K562 (cell line): Measurements from ENCODE around the gene ANKRD65. TPM values are rescaled to one million over a fixed set of nuclear protein-coding genes. Genes with fewer than 3 reads are reported as not detected.

Experiments used
- ATAC-seq: fragments of 200-7000 bp; cut with Tn5 transposase; 3 replicates; pipeline ENCODE4 v1.9.1; 2020; ENCODE audit warnings: moderate library complexity
- BruUV-seq: library from RNA; stranded (reverse); fragments of 400-500 nt; replicated peaks from 2 replicates; lab custom pipeline; 2021; lab: Mats Ljungman, UMichigan
- CTCF ChIA-PET: fragments of 300-600 bp; formaldehyde crosslinking; extraction: SDS; loops from one replicate; lab custom pipeline; 2021; ENCODE audit warnings: low intra/inter-chr PET ratio; lab: Yijun Ruan, JAX
- POLR2A ChIA-PET: fragments of 300-600, 350-650 bp; sonication (Branson Sonifier 250); formaldehyde crosslinking; extraction: SDS; loops from one replicate; lab custom pipeline; 2021; ENCODE audit warnings: antibody characterized with exemption, inconsistent platforms; lab: Yijun Ruan, JAX
- DNase-seq, 4 experiments: peaks; one replicate each; pipeline versions ENCODE4 v3.0.0 to v3.0.0-alpha.2; 2011 to 2018; ENCODE audit warnings: low spot score in 3 of 4, mixed read lengths in 3 of 4; ENCODE audit errors: extremely low read depth in 1 of 4
- FAIRE-seq: peaks from 2 replicates; lab custom pipeline; 2011; peaks lifted over from hg19 to GRCh38; lab: Jason Lieb, UNC
- H2AFZ ChIP-seq: 2 replicates; pipeline ENCODE4 v1.6.0; 2011; ENCODE audit warnings: low read depth, low read length, control low read depth, inconsistent platforms
- H3K27ac ChIP-seq: fragments of 200-600 bp; 3 replicates; pipeline ENCODE4 v1.8.0; 2011; ENCODE audit warnings: low read depth, mild to moderate bottlenecking, control low read depth, inconsistent platforms, low read length, moderate library complexity, mixed read lengths; ENCODE audit errors: extremely low read depth
- H3K27me3 ChIP-seq, 2 experiments: fragments of 300-600 bp in 1 of 2; 2 replicates in 1 of 2; 3 replicates in 1 of 2; pipeline versions ENCODE4 v1.6.0 to v1.8.0; 2011; ENCODE audit warnings: inconsistent platforms in 2 of 2, low read length in 2 of 2, mild to moderate bottlenecking in 1 of 2, mixed read lengths in 1 of 2, moderate library complexity in 1 of 2; ENCODE audit not compliant: control insufficient read depth in 2 of 2, insufficient read depth in 2 of 2
- H3K36me3 ChIP-seq: fragments of 300-600 bp; 3 replicates; pipeline ENCODE4 v1.8.0; 2011; ENCODE audit warnings: mild to moderate bottlenecking, low read length, inconsistent platforms; ENCODE audit not compliant: control insufficient read depth, insufficient read depth
- H3K4me1 ChIP-seq, 2 experiments: fragments of 200-600 bp in 1 of 2; replicated peaks in 1 of 2; 2 replicates in 1 of 2; 3 replicates in 1 of 2; pipeline versions ENCODE4 v1.5.1 to v1.8.0; 2011; ENCODE audit warnings: inconsistent platforms in 2 of 2, low read length in 2 of 2, mild to moderate bottlenecking in 1 of 2, mixed read lengths in 1 of 2, moderate library complexity in 1 of 2; ENCODE audit not compliant: control insufficient read depth in 2 of 2, insufficient read depth in 2 of 2
- H3K4me2 ChIP-seq: 2 replicates; pipeline ENCODE4 v1.6.1; 2011; ENCODE audit warnings: low read length, control low read depth, inconsistent platforms, mixed read lengths; ENCODE audit not compliant: insufficient read depth
- H3K4me3 ChIP-seq: fragments of 200-600 bp; sonication (generic), shearing (Covaris generic); 2 replicates; pipeline ENCODE4 v1.5.1; 2016; ENCODE audit warnings: control low read depth, inconsistent platforms
- H3K79me2 ChIP-seq: fragments of 200-600 bp; 3 replicates; pipeline ENCODE4 v1.8.0; 2011; ENCODE audit warnings: low read length, inconsistent platforms; ENCODE audit not compliant: control insufficient read depth, insufficient read depth
- H3K9ac ChIP-seq, 2 experiments: 2 replicates each; pipeline versions ENCODE4 v1.6.0 to v1.6.1; 2011; ENCODE audit warnings: low read depth in 2 of 2, low read length in 2 of 2, control low read depth in 1 of 2, inconsistent platforms in 1 of 2, mild to moderate bottlenecking in 1 of 2, mixed read lengths in 1 of 2; ENCODE audit not compliant: insufficient read depth in 1 of 2
- H3K9me1 ChIP-seq: one replicate; pipeline ENCODE4 v1.6.0; 2011; ENCODE audit warnings: inconsistent platforms, mild to moderate bottlenecking, low read length, moderate library complexity; ENCODE audit not compliant: control insufficient read depth, insufficient read depth
- H3K9me3 ChIP-seq: replicated peaks from 2 replicates; pipeline ENCODE4 v1.5.1; 2011; ENCODE audit warnings: low read depth, low read length, inconsistent platforms; ENCODE audit not compliant: control insufficient read depth, insufficient read depth
- H4K20me1 ChIP-seq: replicated peaks from 2 replicates; pipeline ENCODE4 v1.6.1; 2011; ENCODE audit warnings: low read length, inconsistent platforms, mixed read lengths; ENCODE audit not compliant: control insufficient read depth, insufficient read depth
- ADNP ChIP-seq: fragments of 200-800 bp; sonication (Bioruptor generic); IDR thresholded peaks from 2 replicates; pipeline ENCODE4 v1.6.1; 2016; ENCODE audit warnings: missing genetic modification characterization, missing compliant biosample characterization
- WGBS: fragments of 100-300 bp; shearing (Covaris generic); methylation state at CpG from one replicate; pipeline ENCODE4 v1.1.6; 2016; ENCODE audit warnings: low coverage, mixed read lengths; ENCODE audit not compliant: insufficient coverage; ENCODE audit errors: missing lambda C conversion rate; 5-methylcytosine and 5-hydroxymethylcytosine counted together
- in situ Hi-C: fragments of 300-500 bp; cut with MboI; formaldehyde crosslinking; loops from 4 replicates; pipeline ENCODE4 v1.15.0; 2018; ENCODE audit warnings: inconsistent platforms, mixed read lengths
- intact Hi-C: fragments of 100-400 bp; cut with micrococcal nuclease; formaldehyde crosslinking; loops from 2 replicates; pipeline ENCODE4 v1.14.2; 2022
- polyA plus RNA-seq, 8 experiments: library from polyadenylated mRNA; depleted of rRNA in 4 of 8; stranded (reverse) in 5 of 8; unstranded in 3 of 8; fragments of >200 nt; fragmentation: Nextera tagmentation in 2 of 8; fragmentation: Illumina TruSeq in 1 of 8; extraction: Ambion mirVana in 2 of 8; extraction: Trizol in 1 of 8; gene quantifications; 2 replicates each; pipeline versions ENCODE4 v1.2.1 to v1.2.3, GENCODE V29; 2011 to 2014; ENCODE audit warnings: inconsistent platforms in 1 of 8, missing spikeins in 1 of 8
- total RNA-seq, 7 experiments: library from RNA; depleted of rRNA in 6 of 7; stranded (reverse); fragments of >200 nt in 6 of 7; fragmentation: Illumina TruSeq in 2 of 7; extraction: Trizol in 2 of 7; gene quantifications; 2 replicates each; pipeline versions ENCODE4 v1.2.1 to v1.2.3, GENCODE V29; 2011 to 2021; ENCODE audit warnings: low replicate concordance in 1 of 7
- TF ChIP-seq, protein P1 (sequence below), 2 experiments: IDR thresholded peaks; 2 replicates each; pipeline ENCODE4 v1.6.1; 2012; ENCODE audit warnings: improper control_type of control experiment in 2 of 2, low read depth in 2 of 2, low read length in 2 of 2, borderline replicate concordance in 1 of 2
- TF ChIP-seq, protein P2 (sequence below): fragments of 450-650 bp; IDR thresholded peaks from 2 replicates; pipeline ENCODE4 v1.6.1; 2016
- TF ChIP-seq, protein P3 (sequence below), 3 experiments: fragments of 200-800 bp in 1 of 3; sonication (Bioruptor generic) in 1 of 3; sonication (generic) in 1 of 3; formaldehyde crosslinking in 1 of 3; IDR thresholded peaks; 2 replicates each; pipeline versions ENCODE4 v1.6.1 to v1.8.0; 2016 to 2022; ENCODE audit warnings: mild to moderate bottlenecking in 2 of 3, missing compliant biosample characterization in 2 of 3, missing genetic modification characterization in 2 of 3, missing genetic modification reagents in 1 of 3
- TF ChIP-seq, protein P4 (sequence below), 2 experiments: fragments of 450-650 bp in 1 of 2; sonication (generic) in 1 of 2; formaldehyde crosslinking in 1 of 2; IDR thresholded peaks; 2 replicates each; pipeline versions ENCODE4 v1.7.1 to v1.9.0; 2016 to 2022; ENCODE audit warnings: inconsistent platforms in 1 of 2, mild to moderate bottlenecking in 1 of 2, missing genetic modification reagents in 1 of 2

Gene ANKRD65
- total and polyA plus RNA-seq, 9 of the 15 experiments (the other 6 are each of a cell fraction or from before 2014, with no cell fraction given): not detected

DNA sequence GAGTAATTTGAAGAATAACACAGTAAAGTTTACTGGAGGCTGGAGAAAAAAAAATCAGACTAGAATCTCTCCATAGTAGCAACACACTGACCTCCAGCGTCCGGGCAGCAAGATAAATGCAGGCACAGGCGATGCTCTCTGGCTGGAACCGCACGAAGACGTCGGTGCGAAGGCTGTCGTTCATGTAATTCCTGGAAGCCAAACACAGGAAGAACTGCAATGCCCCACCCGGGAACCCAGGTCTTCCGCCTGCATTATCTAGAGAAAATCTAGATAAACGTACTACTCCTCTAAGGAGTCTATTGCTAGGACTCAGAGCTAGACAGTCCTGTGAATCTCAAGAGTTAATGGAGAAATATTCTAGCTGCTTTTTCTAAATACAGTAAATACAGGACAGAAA is 30.4 kb downstream of the ANKRD65 start:
- H3K4me2 ChIP-seq: no peak overlapping the region
- DNase-seq: peak in 2 of 4 experiments; percentile 12 to 59
- H3K4me1 ChIP-seq: peaks cover 6 to 13% of the 10 kb centered on the region in 2 experiments; a peak in 4 of 5 replicates
- no peaks in the 10 kb centered on the region for H3K9me3 ChIP-seq
- ATAC-seq: peak; percentile 52
- H3K9ac ChIP-seq: no peak overlapping the region
- ChIA-PET CTCF (no interaction called here), POLR2A (interaction anchor here (0.6 to 7.1 kb wide), 6 partner anchors 6 to 46 kb away, joined by 3 to 58 read pairs (median 7); partner anchors contain the start of genes AURKAIP1, CCNL2 and MRPL20)
- H2AFZ ChIP-seq: no peak overlapping the region
- FAIRE-seq: no peak
- H3K27me3 ChIP-seq: no peaks in the 10 kb centered on the region
- no TSS peak for BruUV-seq
- H3K4me3 ChIP-seq: no peak overlapping the region
- intact Hi-C loops (loop anchor here (10.0 kb wide), 1 partner anchor 124 kb away; the partner anchor contains the start of gene ATAD3A), in situ Hi-C loops (no loop called here)
- H3K27ac ChIP-seq: no peak overlapping the region
- H4K20me1 ChIP-seq: no peaks in the 10 kb centered on the region
- WGBS: 29% methylated on average over 12 of the region's 12 CpGs
- H3K9me1 ChIP-seq: no peaks in the 10 kb centered on the region
- peaks cover 99% of the 10 kb centered on the region for H3K36me3 ChIP-seq
- peaks cover 28% of the 10 kb centered on the region; the same call in 2 of the 3 replicates for H3K79me2 ChIP-seq
- TF ChIP-seq, protein P1, sequence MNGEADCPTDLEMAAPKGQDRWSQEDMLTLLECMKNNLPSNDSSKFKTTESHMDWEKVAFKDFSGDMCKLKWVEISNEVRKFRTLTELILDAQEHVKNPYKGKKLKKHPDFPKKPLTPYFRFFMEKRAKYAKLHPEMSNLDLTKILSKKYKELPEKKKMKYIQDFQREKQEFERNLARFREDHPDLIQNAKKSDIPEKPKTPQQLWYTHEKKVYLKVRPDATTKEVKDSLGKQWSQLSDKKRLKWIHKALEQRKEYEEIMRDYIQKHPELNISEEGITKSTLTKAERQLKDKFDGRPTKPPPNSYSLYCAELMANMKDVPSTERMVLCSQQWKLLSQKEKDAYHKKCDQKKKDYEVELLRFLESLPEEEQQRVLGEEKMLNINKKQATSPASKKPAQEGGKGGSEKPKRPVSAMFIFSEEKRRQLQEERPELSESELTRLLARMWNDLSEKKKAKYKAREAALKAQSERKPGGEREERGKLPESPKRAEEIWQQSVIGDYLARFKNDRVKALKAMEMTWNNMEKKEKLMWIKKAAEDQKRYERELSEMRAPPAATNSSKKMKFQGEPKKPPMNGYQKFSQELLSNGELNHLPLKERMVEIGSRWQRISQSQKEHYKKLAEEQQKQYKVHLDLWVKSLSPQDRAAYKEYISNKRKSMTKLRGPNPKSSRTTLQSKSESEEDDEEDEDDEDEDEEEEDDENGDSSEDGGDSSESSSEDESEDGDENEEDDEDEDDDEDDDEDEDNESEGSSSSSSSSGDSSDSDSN (IDR thresholded peaks at IDR 0.05; ENCODE audit: borderline replicate concordance in 1 of 2, low read depth in 2 of 2, low read length in 2 of 2): 0 out of 4 replicates have a peak, but pooled peaks of 1 of the 2 experiments have one; percentile 69
- TF ChIP-seq, protein P2, sequence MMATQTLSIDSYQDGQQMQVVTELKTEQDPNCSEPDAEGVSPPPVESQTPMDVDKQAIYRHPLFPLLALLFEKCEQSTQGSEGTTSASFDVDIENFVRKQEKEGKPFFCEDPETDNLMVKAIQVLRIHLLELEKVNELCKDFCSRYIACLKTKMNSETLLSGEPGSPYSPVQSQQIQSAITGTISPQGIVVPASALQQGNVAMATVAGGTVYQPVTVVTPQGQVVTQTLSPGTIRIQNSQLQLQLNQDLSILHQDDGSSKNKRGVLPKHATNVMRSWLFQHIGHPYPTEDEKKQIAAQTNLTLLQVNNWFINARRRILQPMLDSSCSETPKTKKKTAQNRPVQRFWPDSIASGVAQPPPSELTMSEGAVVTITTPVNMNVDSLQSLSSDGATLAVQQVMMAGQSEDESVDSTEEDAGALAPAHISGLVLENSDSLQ: peak; percentile 63
- TF ChIP-seq ADNP (tag): no peak
- TF ChIP-seq, protein P3, sequence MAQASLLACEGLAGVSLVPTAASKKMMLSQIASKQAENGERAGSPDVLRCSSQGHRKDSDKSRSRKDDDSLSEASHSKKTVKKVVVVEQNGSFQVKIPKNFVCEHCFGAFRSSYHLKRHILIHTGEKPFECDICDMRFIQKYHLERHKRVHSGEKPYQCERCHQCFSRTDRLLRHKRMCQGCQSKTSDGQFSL (CRISPR knock-in tag; IDR thresholded peaks at IDR 0.05): no peak
- TF ChIP-seq, protein P3 (tag; IDR thresholded peaks at IDR 0.05): no peak
- TF ChIP-seq, protein P4, sequence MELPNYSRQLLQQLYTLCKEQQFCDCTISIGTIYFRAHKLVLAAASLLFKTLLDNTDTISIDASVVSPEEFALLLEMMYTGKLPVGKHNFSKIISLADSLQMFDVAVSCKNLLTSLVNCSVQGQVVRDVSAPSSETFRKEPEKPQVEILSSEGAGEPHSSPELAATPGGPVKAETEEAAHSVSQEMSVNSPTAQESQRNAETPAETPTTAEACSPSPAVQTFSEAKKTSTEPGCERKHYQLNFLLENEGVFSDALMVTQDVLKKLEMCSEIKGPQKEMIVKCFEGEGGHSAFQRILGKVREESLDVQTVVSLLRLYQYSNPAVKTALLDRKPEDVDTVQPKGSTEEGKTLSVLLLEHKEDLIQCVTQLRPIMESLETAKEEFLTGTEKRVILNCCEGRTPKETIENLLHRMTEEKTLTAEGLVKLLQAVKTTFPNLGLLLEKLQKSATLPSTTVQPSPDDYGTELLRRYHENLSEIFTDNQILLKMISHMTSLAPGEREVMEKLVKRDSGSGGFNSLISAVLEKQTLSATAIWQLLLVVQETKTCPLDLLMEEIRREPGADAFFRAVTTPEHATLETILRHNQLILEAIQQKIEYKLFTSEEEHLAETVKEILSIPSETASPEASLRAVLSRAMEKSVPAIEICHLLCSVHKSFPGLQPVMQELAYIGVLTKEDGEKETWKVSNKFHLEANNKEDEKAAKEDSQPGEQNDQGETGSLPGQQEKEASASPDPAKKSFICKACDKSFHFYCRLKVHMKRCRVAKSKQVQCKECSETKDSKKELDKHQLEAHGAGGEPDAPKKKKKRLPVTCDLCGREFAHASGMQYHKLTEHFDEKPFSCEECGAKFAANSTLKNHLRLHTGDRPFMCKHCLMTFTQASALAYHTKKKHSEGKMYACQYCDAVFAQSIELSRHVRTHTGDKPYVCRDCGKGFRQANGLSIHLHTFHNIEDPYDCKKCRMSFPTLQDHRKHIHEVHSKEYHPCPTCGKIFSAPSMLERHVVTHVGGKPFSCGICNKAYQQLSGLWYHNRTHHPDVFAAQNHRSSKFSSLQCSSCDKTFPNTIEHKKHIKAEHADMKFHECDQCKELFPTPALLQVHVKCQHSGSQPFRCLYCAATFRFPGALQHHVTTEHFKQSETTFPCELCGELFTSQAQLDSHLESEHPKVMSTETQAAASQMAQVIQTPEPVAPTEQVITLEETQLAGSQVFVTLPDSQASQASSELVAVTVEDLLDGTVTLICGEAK (IDR thresholded peaks at IDR 0.05): peak; percentile 30; the same call in 1 of the 2 replicates
- TF ChIP-seq, protein P4 (CRISPR knock-in tag; IDR thresholded peaks at IDR 0.05): no peak
